ENCODE measurements around the gene ZFAND3.

DNA sequence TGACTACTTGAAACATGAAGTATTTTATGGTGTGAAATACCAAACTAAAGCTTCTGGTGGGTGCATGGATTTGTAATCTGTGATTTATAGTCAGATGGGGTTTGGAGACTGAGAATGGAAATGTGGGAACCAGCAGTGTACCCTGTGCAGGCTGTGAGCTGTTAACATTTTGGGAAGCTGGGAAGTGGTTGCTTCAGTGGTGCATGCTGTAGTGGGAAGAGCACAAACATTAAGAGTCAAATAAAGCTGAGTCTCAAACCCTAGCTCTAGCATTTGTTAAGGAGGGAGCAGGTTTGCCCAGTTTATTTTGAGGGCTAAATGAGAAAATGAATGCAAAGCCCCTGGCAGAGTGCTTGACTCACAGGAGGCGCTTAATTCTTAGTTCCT lies 235.7 kb downstream of the ZFAND3 start:
- TF ChIP-seq, protein P1, sequence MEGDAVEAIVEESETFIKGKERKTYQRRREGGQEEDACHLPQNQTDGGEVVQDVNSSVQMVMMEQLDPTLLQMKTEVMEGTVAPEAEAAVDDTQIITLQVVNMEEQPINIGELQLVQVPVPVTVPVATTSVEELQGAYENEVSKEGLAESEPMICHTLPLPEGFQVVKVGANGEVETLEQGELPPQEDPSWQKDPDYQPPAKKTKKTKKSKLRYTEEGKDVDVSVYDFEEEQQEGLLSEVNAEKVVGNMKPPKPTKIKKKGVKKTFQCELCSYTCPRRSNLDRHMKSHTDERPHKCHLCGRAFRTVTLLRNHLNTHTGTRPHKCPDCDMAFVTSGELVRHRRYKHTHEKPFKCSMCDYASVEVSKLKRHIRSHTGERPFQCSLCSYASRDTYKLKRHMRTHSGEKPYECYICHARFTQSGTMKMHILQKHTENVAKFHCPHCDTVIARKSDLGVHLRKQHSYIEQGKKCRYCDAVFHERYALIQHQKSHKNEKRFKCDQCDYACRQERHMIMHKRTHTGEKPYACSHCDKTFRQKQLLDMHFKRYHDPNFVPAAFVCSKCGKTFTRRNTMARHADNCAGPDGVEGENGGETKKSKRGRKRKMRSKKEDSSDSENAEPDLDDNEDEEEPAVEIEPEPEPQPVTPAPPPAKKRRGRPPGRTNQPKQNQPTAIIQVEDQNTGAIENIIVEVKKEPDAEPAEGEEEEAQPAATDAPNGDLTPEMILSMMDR (IDR thresholded peaks at IDR 0.05; ENCODE audit: borderline replicate concordance, extremely low read depth, low read length, poor library complexity, severe bottlenecking) = no peak
- TF ChIP-seq EZH2 (IDR thresholded peaks at IDR 0.05; ENCODE audit: borderline replicate concordance, low read depth, low read length, severe bottlenecking) = no peak
